ENCODE measurements around the gene CD55. TPM values are rescaled to one million over a fixed set of nuclear protein-coding genes. Genes with fewer than 3 reads are reported as not detected.

Gene CD55
- total and polyA plus RNA-seq, 2 experiments from 2014 or later, result 16.7 to 18.5 TPM

GRCh38 chr1:207355060-207355459 is 33.6 kb downstream of the CD55 start:
- Histone ChIP-seq H3K9me2 (ENCODE audit: insufficient read depth) (no peaks in the 10 kb centered on the region), H3K79me2 (replicated peaks; ENCODE audit: insufficient read depth) (0 out of 2 replicates have a peak, but pooled peaks cover 7% of the 10 kb centered on the region), H3K36me3 (ENCODE audit: insufficient read depth) (no peaks in the 10 kb centered on the region), H2AFZ (no peak overlapping the region), H3K4me1 (ENCODE audit: insufficient read depth) (peaks cover 23% of the 10 kb centered on the region), H3K4me2 (no peak overlapping the region), H3K27ac (ENCODE audit: low read depth) (no peak overlapping the region), H3F3A (replicated peaks; ENCODE audit: low read depth) (no peaks in the 10 kb centered on the region), H3K4me3 (no peak overlapping the region), H4K20me1 (replicated peaks; ENCODE audit: insufficient read depth) (no peaks in the 10 kb centered on the region), H3K27me3 (ENCODE audit: insufficient read depth) (no peaks in the 10 kb centered on the region)
- no peak for DNase-seq (ENCODE audit: low spot score)
- ATAC-seq, result no peak
- peaks cover 5% of the 10 kb centered on the region; the same call in 2 of the 3 replicates for H3K36me3 Mint-ChIP-seq (ENCODE audit: low read depth)
- no peaks in the 10 kb centered on the region for H3K9me3 Mint-ChIP-seq
- peaks cover 30% of the 10 kb centered on the region for H3K4me1 Mint-ChIP-seq
- TF ChIP-seq STAT1 (IDR thresholded peaks at IDR 0.05; ENCODE audit: unreplicated experiment) (no peak), CTCF (conservative IDR thresholded peaks at IDR 0.05; ENCODE audit: low read depth in 2 of 2) (no peak), CREB1 (CRISPR knock-in tag; IDR thresholded peaks at IDR 0.05; ENCODE audit: low read depth) (no peak), ZNF462 (CRISPR knock-in tag; IDR thresholded peaks at IDR 0.05) (no peak), POLR2AphosphoS5 (IDR thresholded peaks at IDR 0.05; ENCODE audit: low read depth) (no peak), ZNF114 (CRISPR knock-in tag; IDR thresholded peaks at IDR 0.05) (no peak), EZH2 (IDR thresholded peaks at IDR 0.05; ENCODE audit: low read depth, unreplicated experiment) (no peak)
- no peak overlapping the region for H3K4me3 Mint-ChIP-seq
- no peak overlapping the region for H3K27ac Mint-ChIP-seq
- no peaks in the 10 kb centered on the region for H3K27me3 Mint-ChIP-seq (ENCODE audit: insufficient read depth, low read depth, poor library complexity)

All from GM23338 (cell line).